ENCODE data around the gene CHCHD4.
"Not testable (repeated sequence)": the region's sequence is repeated elsewhere in the genome, so short reads cannot be mapped to it uniquely, and the experiment has no call there.

Gene CHCHD4

GRCh38 chr3:14125193-14126016 lies 735 bp upstream of the CHCHD4 start:
- peak; percentile 82 for DNase-seq (ENCODE audit: low spot score)
- ChIA-PET POLR2A (ENCODE audit: low non-redundant PET) (interaction anchor here (0.9 kb wide), 1 partner anchor 16 kb away, joined by 3 read pairs; no protein-coding TSS in a partner anchor), CTCF (interaction anchor here (0.5 to 1.4 kb wide), 5 partner anchors 25 to 229 kb away, joined by 3 to 6 read pairs (median 3); no protein-coding TSS in a partner anchor)
- TF ChIP-seq CTCF (conservative IDR thresholded peaks at IDR 0.05; ENCODE audit: low read depth): no peak
- peak overlapping the region; percentile 98 for H3K27ac ChIP-seq

- CTCF ChIA-PET: interaction anchor here (1.4 kb wide), 1 partner anchor 228 kb away, joined by 6 read pairs; no protein-coding TSS in a partner anchor
- TF ChIP-seq CTCF (conservative IDR thresholded peaks at IDR 0.05; ENCODE audit: low read depth): no peak
- POLR2A ChIA-PET (ENCODE audit: low non-redundant PET): interaction anchor here (0.8 to 0.9 kb wide), 2 partner anchors 12 to 17 kb away, joined by 3 read pairs; no protein-coding TSS in a partner anchor
- peak; percentile 46 for DNase-seq (ENCODE audit: low spot score)
- peak overlapping the region; percentile 98 for H3K27ac ChIP-seq
Measured at GRCh38 chr3:14124223-14124614, 451 bp downstream of the CHCHD4 start.

GRCh38 chr3:14123308-14124222 lies 1.1 kb downstream of the CHCHD4 start:
- ChIA-PET CTCF (no interaction called here), POLR2A (ENCODE audit: low non-redundant PET) (no interaction called here)
- DNase-seq (ENCODE audit: low spot score): no peak
- H3K27ac ChIP-seq: peak overlapping the region; percentile 98
- TF ChIP-seq CTCF (conservative IDR thresholded peaks at IDR 0.05; ENCODE audit: low read depth): no peak; the same call in 1 of the 2 replicates

- no peak overlapping the region for H3K27ac ChIP-seq
- no peak for DNase-seq (ENCODE audit: low spot score)
- TF ChIP-seq CTCF (conservative IDR thresholded peaks at IDR 0.05; ENCODE audit: low read depth): no peak
- ChIA-PET CTCF (interaction anchor here (0.6 kb wide), 1 partner anchor 621 kb away, joined by 3 read pairs; no protein-coding TSS in a partner anchor), POLR2A (ENCODE audit: low non-redundant PET) (no interaction called here)
Measured at GRCh38 chr3:14122301-14122700, 2.4 kb downstream of the CHCHD4 start.

- CTCF ChIA-PET: no interaction called here
- no peak for DNase-seq (ENCODE audit: low spot score)
- POLR2A ChIA-PET (ENCODE audit: low non-redundant PET): no interaction called here
- H3K27ac ChIP-seq: no peak overlapping the region
- no peak for TF ChIP-seq CTCF (conservative IDR thresholded peaks at IDR 0.05; ENCODE audit: low read depth)
Measured at GRCh38 chr3:14121859-14122258, 2.8 kb downstream of the CHCHD4 start.

- CTCF ChIA-PET; DNase-seq (ENCODE audit: low spot score); H3K27ac ChIP-seq; POLR2A ChIA-PET (ENCODE audit: low non-redundant PET): not testable (repeated sequence)
Measured at GRCh38 chr3:14120921-14121448, 3.7 kb downstream of the CHCHD4 start.
